ENCODE results near the gene CENPP.

Gene CENPP

DNA sequence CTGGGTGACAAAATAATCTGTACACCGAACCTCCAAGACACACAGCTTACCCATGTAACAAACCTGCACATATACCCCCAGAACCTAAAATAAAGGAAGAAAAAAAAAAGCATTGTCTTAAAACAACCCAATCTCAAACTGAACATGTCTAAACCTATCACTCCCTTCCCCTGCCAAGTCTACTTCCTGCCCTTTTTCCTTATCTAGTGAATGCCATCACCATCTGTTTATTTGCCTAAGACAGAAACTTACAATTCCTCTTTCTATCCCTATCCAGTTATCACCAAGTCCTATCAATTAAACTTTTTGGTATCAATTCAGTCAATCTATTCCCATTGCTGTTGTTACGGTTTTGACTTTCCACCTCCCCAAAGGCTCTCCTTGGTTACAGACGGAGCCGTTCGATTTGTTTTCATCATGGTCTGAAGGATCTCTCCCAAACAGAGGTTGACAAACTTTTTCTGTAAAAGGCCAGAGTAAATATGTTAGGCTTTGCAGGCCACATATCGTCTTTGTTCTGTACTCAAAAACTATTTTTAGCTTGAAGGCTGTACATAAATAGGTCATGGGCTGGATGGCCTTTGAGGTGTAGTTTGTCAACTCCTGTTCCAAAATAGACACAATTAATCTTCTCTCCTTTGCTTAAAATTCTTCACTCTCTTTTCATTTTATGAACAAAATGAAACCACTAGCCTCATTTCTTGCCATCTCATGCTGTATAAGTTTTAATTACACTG lies 12.7 kb upstream of the CENPP start:
- no peak overlapping the region for H3K4me3 ChIP-seq (ENCODE audit: low read length)
- H3K9me3 ChIP-seq (ENCODE audit: control insufficient read depth, insufficient read depth, low read length): no peaks in the 10 kb centered on the region
- H3K36me3 ChIP-seq (ENCODE audit: control insufficient read depth, insufficient read depth, low read length): peaks cover 17% of the 10 kb centered on the region
- no CpG with 5 or more reads among the region's 6 CpGs for WGBS (ENCODE audit: insufficient coverage, insufficient read length)
- no peak overlapping the region for H3K27ac ChIP-seq (ENCODE audit: low read length)
- no peaks in the 10 kb centered on the region for H3K27me3 ChIP-seq (ENCODE audit: control insufficient read depth, insufficient read depth, low read length)
- no peaks in the 10 kb centered on the region for H3K4me1 ChIP-seq (ENCODE audit: control insufficient read depth, insufficient read depth, low read length)
- no peak for DNase-seq (ENCODE audit: low read depth, low spot score)

DNA sequence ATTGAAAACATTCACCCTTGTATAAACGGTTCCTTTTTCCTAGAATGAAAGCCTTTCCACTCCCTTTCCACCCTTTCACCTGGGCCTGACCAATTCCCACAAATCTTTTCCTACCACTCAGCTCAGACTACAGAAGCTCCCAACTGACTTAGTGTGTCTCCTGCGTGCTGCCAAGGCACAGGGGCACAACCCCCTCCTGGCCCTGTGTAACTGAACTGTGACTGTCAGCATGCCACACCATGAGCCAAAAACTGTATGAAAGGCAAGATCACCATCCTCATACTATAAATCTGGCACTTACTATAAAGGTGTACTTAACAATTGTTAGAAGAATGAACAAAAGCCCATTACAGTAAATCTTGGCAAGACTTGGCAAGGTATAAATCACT lies 12.1 kb upstream of the CENPP start:
- H3K27ac ChIP-seq (ENCODE audit: low read length): no peak overlapping the region
- DNase-seq (ENCODE audit: low read depth, low spot score): no peak
- WGBS (ENCODE audit: insufficient coverage, insufficient read length): no CpG with 5 or more reads among the region's 2 CpGs
- H3K36me3 ChIP-seq (ENCODE audit: control insufficient read depth, insufficient read depth, low read length): peaks cover 17% of the 10 kb centered on the region
- H3K9me3 ChIP-seq (ENCODE audit: control insufficient read depth, insufficient read depth, low read length): no peaks in the 10 kb centered on the region
- no peaks in the 10 kb centered on the region for H3K27me3 ChIP-seq (ENCODE audit: control insufficient read depth, insufficient read depth, low read length)
- H3K4me3 ChIP-seq (ENCODE audit: low read length): no peak overlapping the region
- H3K4me1 ChIP-seq (ENCODE audit: control insufficient read depth, insufficient read depth, low read length): no peaks in the 10 kb centered on the region

DNA sequence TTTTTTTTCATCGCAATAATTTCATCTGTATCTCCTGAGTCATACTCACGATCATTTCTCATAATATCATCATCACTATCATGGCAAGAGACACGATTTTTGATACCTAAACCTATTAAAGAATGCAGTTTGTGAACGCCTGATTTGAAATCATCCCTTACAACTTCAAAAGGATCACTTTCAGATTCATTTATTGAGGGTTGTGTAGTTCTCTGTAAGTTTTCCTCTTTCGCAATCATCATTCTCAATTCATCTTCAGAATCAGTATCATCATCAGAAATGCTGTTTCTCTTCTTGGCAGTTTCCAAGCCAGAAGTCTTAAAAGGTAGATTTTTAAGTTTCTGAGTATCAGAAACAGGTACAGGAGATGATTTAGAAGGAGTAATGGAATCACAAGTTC lies 10.3 kb upstream of the CENPP start:
- no peak for DNase-seq (ENCODE audit: low read depth, low spot score)
- no peak overlapping the region for H3K4me3 ChIP-seq (ENCODE audit: low read length)
- H3K4me1 ChIP-seq (ENCODE audit: control insufficient read depth, insufficient read depth, low read length): no peaks in the 10 kb centered on the region
- no peak overlapping the region for H3K27ac ChIP-seq (ENCODE audit: low read length)
- H3K36me3 ChIP-seq (ENCODE audit: control insufficient read depth, insufficient read depth, low read length): peaks cover 16% of the 10 kb centered on the region
- H3K9me3 ChIP-seq (ENCODE audit: control insufficient read depth, insufficient read depth, low read length): no peaks in the 10 kb centered on the region
- no peaks in the 10 kb centered on the region for H3K27me3 ChIP-seq (ENCODE audit: control insufficient read depth, insufficient read depth, low read length)
- WGBS (ENCODE audit: insufficient coverage, insufficient read length): 100% methylated on average over 3 of the region's 5 CpGs

DNA sequence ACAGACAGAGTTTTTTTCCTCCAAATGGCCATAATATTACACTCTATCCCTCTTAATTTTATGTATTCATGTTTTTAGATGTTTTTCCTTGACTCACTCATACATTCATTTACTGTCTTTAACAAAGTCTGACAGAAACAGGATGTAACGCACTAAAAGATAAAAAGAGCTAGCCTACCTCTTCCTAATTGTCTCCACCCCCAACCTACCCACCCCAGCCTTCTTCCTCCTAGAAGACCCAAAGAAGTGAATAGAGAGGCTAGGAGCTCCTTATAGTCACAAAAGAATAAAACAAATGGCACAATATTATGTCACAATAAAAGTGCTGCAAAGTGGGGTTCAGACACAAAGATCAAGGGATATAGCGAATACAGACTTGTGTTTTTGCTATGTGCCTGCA lies 1.3 kb upstream of the CENPP start:
- no peak for DNase-seq (ENCODE audit: low read depth, low spot score)
- no CpG with 5 or more reads among the region's 2 CpGs for WGBS (ENCODE audit: insufficient coverage, insufficient read length)
- Histone ChIP-seq H3K27ac (ENCODE audit: low read length) (no peak overlapping the region), H3K36me3 (ENCODE audit: control insufficient read depth, insufficient read depth, low read length) (peaks cover 6% of the 10 kb centered on the region; the same call in 1 of the 2 replicates), H3K4me3 (ENCODE audit: low read length) (peak overlapping the region; percentile 75; the same call in 1 of the 2 replicates), H3K27me3 (ENCODE audit: control insufficient read depth, insufficient read depth, low read length) (no peaks in the 10 kb centered on the region), H3K9me3 (ENCODE audit: control insufficient read depth, insufficient read depth, low read length) (no peaks in the 10 kb centered on the region), H3K4me1 (ENCODE audit: control insufficient read depth, insufficient read depth, low read length) (no peaks in the 10 kb centered on the region)

DNA sequence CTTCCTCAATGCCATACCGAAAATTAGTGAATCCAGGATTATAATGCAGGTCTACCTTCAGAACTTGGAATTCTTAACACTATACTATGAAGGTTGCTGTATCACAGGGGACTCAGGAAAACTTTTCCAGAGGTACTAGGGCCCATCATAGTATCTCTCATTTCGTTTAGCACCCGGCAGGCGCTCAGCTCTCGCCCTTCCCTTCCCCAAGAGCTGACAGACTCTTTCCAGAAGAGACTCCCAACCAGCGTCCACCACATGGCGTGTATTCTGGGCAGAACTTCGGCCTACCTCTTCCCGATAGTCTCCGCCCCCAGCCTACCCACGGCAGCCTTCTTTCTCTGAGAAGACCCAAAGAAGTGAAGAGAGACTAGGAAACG lies 874 bp upstream of the CENPP start:
- Histone ChIP-seq H3K27me3 (ENCODE audit: control insufficient read depth, insufficient read depth, low read length) (no peaks in the 10 kb centered on the region), H3K4me1 (ENCODE audit: control insufficient read depth, insufficient read depth, low read length) (no peaks in the 10 kb centered on the region), H3K36me3 (ENCODE audit: control insufficient read depth, insufficient read depth, low read length) (peaks cover 2% of the 10 kb centered on the region; the same call in 1 of the 2 replicates), H3K4me3 (ENCODE audit: low read length) (peak overlapping the region; percentile 75), H3K27ac (ENCODE audit: low read length) (no peak overlapping the region), H3K9me3 (ENCODE audit: control insufficient read depth, insufficient read depth, low read length) (no peaks in the 10 kb centered on the region)
- no peak for DNase-seq (ENCODE audit: low read depth, low spot score)
- WGBS (ENCODE audit: insufficient coverage, insufficient read length): no CpG with 5 or more reads among the region's 12 CpGs

DNA sequence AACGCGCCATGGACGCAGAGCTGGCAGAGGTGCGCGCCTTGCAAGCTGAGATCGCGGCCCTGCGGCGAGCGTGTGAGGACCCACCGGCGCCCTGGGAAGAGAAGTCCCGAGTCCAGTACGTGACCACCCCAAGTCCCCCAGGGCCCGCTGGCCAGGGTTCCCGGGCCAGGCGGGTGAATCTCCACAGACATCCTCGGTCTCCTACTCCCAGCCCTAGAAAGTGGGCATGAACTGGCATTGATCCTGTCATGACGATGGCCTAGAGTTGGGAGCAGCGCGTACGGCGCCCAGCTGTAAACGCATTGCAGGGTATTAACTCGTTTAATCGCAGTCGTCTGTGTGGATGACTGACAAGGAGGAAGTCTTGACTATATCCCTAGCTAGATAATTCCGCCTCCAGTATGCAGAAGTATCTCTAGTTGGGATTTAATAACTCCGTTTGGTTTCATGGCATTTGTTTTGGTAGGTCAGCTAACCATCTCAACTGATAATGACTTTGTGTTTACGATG lies 293 bp downstream of the CENPP start:
- no peak overlapping the region for H3K27ac ChIP-seq (ENCODE audit: low read length)
- DNase-seq (ENCODE audit: low read depth, low spot score): no peak
- WGBS (ENCODE audit: insufficient coverage, insufficient read length): no CpG with 5 or more reads among the region's 30 CpGs

DNA sequence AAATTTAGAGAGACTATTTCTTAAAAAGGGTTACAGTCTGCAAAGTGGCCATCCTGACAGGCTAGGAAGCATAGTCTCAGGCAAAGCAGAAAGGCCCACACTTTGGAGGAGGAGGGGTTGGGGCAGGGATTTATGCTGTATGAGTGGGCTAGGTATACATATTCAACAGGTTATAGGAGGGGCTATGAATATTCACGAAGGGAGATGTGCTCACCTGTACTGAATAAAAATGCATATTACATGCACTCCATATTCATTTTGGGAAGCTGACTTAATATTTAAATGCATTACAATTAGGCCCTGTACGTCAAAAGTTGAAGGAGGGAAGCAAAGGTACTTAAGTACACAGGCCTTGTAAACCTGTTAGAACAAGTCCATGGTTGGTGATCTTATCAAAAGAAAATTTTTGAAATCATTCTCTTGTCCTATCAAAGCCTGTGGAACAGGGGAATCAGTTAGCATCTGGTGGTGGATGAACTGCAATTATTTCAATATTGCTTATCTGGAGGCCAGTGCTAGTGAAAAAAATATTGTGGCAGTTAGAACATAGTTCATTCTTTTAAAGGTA lies 1.6 kb downstream of the CENPP start:
- H3K4me1 ChIP-seq (ENCODE audit: control insufficient read depth, insufficient read depth, low read length): no peaks in the 10 kb centered on the region
- no peaks in the 10 kb centered on the region for H3K9me3 ChIP-seq (ENCODE audit: control insufficient read depth, insufficient read depth, low read length)
- H3K4me3 ChIP-seq (ENCODE audit: low read length): no peak overlapping the region
- no peaks in the 10 kb centered on the region for H3K27me3 ChIP-seq (ENCODE audit: control insufficient read depth, insufficient read depth, low read length)
- no peak overlapping the region for H3K27ac ChIP-seq (ENCODE audit: low read length)
- no CpG with 5 or more reads among the region's 2 CpGs for WGBS (ENCODE audit: insufficient coverage, insufficient read length)
- no peak for DNase-seq (ENCODE audit: low read depth, low spot score)
- H3K36me3 ChIP-seq (ENCODE audit: control insufficient read depth, insufficient read depth, low read length): peaks cover 2% of the 10 kb centered on the region; the same call in 1 of the 2 replicates

More for the DNA sequence above, 293 bp downstream of the CENPP start:
- Histone ChIP-seq H3K4me3 (ENCODE audit: low read length) (peak overlapping the region; percentile 75), H3K4me1 (ENCODE audit: control insufficient read depth, insufficient read depth, low read length) (no peaks in the 10 kb centered on the region), H3K36me3 (ENCODE audit: control insufficient read depth, insufficient read depth, low read length) (peaks cover 2% of the 10 kb centered on the region; the same call in 1 of the 2 replicates), H3K9me3 (ENCODE audit: control insufficient read depth, insufficient read depth, low read length) (no peaks in the 10 kb centered on the region), H3K27me3 (ENCODE audit: control insufficient read depth, insufficient read depth, low read length) (no peaks in the 10 kb centered on the region)

DNA sequence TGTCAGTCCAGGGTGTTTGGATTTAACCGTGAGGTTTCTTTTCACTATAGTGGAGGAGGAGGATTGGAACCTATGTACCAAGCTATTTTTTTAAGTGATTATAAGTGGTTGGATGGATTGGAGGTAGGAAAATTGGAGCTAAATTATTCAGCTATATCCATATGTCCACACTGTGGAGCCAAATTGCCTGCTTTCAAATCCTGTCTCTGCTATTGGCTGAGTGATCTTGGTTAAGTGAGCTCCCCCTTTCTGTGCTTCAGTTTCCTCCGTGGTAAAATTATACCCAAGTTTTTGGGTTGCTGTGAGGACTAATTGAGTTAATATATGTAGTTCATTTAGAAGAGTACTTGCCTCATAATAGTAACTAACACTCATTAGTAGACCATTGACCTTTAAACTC lies 2.5 kb downstream of the CENPP start:
- DNase-seq (ENCODE audit: low read depth, low spot score): no peak
- Histone ChIP-seq H3K36me3 (ENCODE audit: control insufficient read depth, insufficient read depth, low read length) (no peaks in the 10 kb centered on the region), H3K4me3 (ENCODE audit: low read length) (no peak overlapping the region), H3K27me3 (ENCODE audit: control insufficient read depth, insufficient read depth, low read length) (no peaks in the 10 kb centered on the region), H3K4me1 (ENCODE audit: control insufficient read depth, insufficient read depth, low read length) (no peaks in the 10 kb centered on the region), H3K9me3 (ENCODE audit: control insufficient read depth, insufficient read depth, low read length) (no peaks in the 10 kb centered on the region), H3K27ac (ENCODE audit: low read length) (no peak overlapping the region)
- no CpG with 5 or more reads among the region's 2 CpGs for WGBS (ENCODE audit: insufficient coverage, insufficient read length)

DNA sequence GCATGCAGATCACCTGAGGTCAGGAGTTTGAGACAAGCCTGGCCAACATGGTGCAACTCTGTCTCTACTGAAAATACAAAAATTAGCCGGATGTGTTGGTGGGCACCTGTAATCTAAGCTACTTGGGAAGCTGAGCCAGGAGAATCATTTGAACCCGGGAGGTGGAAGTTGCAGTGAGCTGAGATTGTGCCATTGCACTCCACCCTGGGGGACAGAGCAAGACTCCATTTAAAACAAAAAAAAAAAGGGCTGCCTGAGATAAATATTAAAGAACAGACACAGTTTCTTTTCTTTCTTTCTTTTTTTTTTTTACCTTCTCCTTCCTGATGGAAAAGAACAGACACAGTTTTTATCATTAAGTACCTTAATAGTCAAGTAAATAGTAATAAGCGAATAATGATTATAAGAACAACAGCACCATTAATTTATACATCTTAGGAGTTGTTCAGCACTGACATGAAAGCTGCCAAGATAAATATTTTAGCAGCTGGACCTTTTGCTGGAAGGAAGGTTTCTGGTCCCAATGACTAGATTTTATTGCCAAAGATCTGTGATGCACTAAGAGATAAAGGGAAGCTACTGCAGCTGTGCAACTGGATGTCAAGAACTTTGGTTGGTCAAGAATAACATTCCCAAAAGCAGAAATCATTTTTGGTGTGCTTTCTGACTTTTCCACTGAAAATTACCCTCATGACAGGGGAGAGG lies 7.0 kb downstream of the CENPP start:
- Histone ChIP-seq H3K9me3 (ENCODE audit: control insufficient read depth, insufficient read depth, low read length) (no peaks in the 10 kb centered on the region), H3K27me3 (ENCODE audit: control insufficient read depth, insufficient read depth, low read length) (no peaks in the 10 kb centered on the region), H3K27ac (ENCODE audit: low read length) (no peak overlapping the region), H3K36me3 (ENCODE audit: control insufficient read depth, insufficient read depth, low read length) (no peaks in the 10 kb centered on the region; the same call in 1 of the 2 replicates), H3K4me1 (ENCODE audit: control insufficient read depth, insufficient read depth, low read length) (no peaks in the 10 kb centered on the region), H3K4me3 (ENCODE audit: low read length) (no peak overlapping the region)
- no peak for DNase-seq (ENCODE audit: low read depth, low spot score)
- no CpG with 5 or more reads among the region's 3 CpGs for WGBS (ENCODE audit: insufficient coverage, insufficient read length)

DNA sequence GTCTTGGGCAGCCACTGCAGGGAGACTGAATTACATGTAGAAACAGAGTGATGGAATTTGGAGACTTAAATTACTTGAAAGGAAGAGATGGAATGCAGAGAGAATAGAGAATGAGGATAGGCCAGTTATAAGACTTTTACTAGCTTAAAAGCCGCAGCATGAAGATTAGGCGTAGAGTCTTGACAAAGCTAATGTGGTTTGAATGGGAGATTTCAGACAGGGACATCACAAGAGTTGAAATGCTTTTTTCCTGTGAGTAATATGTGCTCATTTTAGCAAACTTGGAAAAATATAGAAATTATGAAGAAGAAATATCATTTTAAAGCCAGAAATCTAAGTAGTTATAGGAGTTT lies 7.5 kb downstream of the CENPP start:
- H3K4me3 ChIP-seq (ENCODE audit: low read length): no peak overlapping the region
- WGBS (ENCODE audit: insufficient coverage, insufficient read length): no CpG with 5 or more reads among the region's 2 CpGs
- no peaks in the 10 kb centered on the region; the same call in 1 of the 2 replicates for H3K36me3 ChIP-seq (ENCODE audit: control insufficient read depth, insufficient read depth, low read length)
- H3K9me3 ChIP-seq (ENCODE audit: control insufficient read depth, insufficient read depth, low read length): no peaks in the 10 kb centered on the region
- DNase-seq (ENCODE audit: low read depth, low spot score): no peak
- no peaks in the 10 kb centered on the region for H3K27me3 ChIP-seq (ENCODE audit: control insufficient read depth, insufficient read depth, low read length)
- no peaks in the 10 kb centered on the region for H3K4me1 ChIP-seq (ENCODE audit: control insufficient read depth, insufficient read depth, low read length)
- no peak overlapping the region for H3K27ac ChIP-seq (ENCODE audit: low read length)
